Measurements from ENCODE around the gene AMBRA1.

GRCh38 chr11:46643531-46643930, 49.7 kb upstream of the AMBRA1 start:
- no peak for TF ChIP-seq EZH2phosphoT487 (IDR thresholded peaks at IDR 0.05; ENCODE audit: borderline replicate concordance, low read depth, low read length)
- no peak for TF ChIP-seq CTCF (conservative IDR thresholded peaks at IDR 0.05; ENCODE audit: low read length)
